Measurements from ENCODE around the gene RFLNA. TPM values are rescaled to one million over a fixed set of nuclear protein-coding genes. Genes with fewer than 3 reads are reported as not detected.

RFLNA gene
- total and polyA plus RNA-seq, 2 of the 13 experiments (the other 11 are each of a cell fraction or from before 2014, with no cell fraction given), result not detected

DNA sequence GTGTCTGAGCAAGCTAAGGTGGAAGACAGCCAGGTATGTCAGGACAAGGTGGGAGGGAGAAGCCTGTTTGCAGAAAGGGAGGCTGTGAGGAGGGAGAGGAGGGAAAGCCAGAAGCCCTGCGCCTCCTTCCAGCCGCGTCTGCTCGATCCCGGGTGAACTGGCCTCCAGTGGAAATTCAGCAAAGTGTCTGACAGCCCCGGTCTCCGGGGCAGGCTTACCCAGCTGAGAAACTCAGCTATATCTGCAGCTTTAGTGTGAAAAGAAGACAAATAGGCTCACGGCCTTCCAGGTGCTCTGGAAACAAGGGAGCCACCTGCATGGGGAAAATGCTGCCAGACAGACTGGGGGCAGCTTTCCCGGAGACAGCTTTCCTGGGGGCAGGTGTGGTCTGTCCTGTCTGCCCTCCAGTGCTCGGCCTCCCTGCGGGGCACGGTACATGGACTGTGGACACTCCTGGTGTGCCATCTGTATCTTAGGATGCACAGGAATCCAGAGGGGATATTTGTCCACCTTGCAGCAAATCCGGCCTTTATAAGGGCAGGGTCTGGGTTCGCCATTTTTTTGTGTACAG lies 6.3 kb downstream of the RFLNA start (continued):
- TF ChIP-seq SMARCC2 (IDR thresholded peaks at IDR 0.05) (no peak), ZNF160 (CRISPR knock-in tag; IDR thresholded peaks at IDR 0.05) (no peak), KAT8 (CRISPR knock-in tag; IDR thresholded peaks at IDR 0.05) (no peak)
- TF ChIP-seq, protein P1, sequence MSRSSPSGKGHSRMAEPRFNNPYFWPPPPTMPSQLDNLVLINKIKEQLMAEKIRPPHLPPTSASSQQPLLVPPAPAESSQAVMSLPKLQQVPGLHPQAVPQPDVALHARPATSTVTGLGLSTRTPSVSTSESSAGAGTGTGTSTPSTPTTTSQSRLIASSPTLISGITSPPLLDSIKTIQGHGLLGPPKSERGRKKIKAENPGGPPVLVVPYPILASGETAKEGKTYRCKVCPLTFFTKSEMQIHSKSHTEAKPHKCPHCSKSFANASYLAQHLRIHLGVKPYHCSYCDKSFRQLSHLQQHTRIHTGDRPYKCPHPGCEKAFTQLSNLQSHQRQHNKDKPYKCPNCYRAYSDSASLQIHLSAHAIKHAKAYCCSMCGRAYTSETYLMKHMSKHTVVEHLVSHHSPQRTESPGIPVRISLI (CRISPR knock-in tag; IDR thresholded peaks at IDR 0.05; ENCODE audit: borderline replicate concordance), result no peak
- TF ChIP-seq, protein P2, sequence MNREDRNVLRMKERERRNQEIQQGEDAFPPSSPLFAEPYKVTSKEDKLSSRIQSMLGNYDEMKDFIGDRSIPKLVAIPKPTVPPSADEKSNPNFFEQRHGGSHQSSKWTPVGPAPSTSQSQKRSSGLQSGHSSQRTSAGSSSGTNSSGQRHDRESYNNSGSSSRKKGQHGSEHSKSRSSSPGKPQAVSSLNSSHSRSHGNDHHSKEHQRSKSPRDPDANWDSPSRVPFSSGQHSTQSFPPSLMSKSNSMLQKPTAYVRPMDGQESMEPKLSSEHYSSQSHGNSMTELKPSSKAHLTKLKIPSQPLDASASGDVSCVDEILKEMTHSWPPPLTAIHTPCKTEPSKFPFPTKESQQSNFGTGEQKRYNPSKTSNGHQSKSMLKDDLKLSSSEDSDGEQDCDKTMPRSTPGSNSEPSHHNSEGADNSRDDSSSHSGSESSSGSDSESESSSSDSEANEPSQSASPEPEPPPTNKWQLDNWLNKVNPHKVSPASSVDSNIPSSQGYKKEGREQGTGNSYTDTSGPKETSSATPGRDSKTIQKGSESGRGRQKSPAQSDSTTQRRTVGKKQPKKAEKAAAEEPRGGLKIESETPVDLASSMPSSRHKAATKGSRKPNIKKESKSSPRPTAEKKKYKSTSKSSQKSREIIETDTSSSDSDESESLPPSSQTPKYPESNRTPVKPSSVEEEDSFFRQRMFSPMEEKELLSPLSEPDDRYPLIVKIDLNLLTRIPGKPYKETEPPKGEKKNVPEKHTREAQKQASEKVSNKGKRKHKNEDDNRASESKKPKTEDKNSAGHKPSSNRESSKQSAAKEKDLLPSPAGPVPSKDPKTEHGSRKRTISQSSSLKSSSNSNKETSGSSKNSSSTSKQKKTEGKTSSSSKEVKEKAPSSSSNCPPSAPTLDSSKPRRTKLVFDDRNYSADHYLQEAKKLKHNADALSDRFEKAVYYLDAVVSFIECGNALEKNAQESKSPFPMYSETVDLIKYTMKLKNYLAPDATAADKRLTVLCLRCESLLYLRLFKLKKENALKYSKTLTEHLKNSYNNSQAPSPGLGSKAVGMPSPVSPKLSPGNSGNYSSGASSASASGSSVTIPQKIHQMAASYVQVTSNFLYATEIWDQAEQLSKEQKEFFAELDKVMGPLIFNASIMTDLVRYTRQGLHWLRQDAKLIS (CRISPR knock-in tag; IDR thresholded peaks at IDR 0.05), result no peak

DNA sequence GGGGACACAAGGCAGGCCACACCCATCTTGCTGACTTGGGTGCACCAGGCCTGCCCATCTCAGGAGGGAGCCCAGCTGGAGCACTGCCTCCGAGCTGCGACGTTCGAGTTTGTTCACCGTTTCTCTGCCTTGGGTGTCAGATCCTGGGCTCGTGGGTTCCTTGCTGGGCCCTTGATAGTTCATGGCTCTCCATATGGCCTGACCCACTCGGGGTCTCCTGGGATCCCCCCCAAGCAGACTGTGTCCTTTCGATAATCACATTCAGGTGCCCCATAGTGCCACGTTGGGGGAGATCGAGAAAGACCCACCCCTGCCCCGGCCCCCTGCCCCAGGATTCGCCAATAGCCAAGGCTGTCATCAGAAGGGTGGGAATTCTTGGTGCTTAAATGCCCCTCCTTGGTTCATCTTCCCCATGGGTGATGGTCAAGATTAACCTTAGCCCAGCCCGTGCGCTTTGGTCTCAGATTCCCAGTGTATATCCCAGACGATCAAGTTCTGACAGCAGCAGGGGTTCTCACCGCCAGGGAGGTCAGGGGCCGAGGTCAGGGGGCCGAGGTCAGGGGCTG lies 7.4 kb downstream of the RFLNA start:
- H2AFZ ChIP-seq (ENCODE audit: low read length), result no peak overlapping the region
- H3K36me3 ChIP-seq (replicated peaks in 1 of 2; ENCODE audit: control insufficient read depth in 1 of 2, insufficient read depth in 2 of 2, low read length in 2 of 2), result no peaks in the 10 kb centered on the region
- H3K27ac ChIP-seq (ENCODE audit: extremely low read length, insufficient read depth, low read length), result no peak overlapping the region
- intact Hi-C loops (cut with micrococcal nuclease; ENCODE audit: unreplicated experiment) (no loop called here), in situ Hi-C loops (cut with HindIII; ENCODE audit: extremely low pct_ligation_motif_present, low pct_unique_long_range_greater_than_20kb) (no loop called here)
- no peaks in the 10 kb centered on the region for H3K79me2 ChIP-seq (ENCODE audit: insufficient read depth, low read length)
- no peak overlapping the region for H3K9ac ChIP-seq (ENCODE audit: insufficient read depth, low read depth, low read length)
- no peak overlapping the region for H3K4me2 ChIP-seq (ENCODE audit: low read depth, low read length)
- DNase-seq (ENCODE audit: low spot score), result no peak
- no peak overlapping the region for H3K4me3 ChIP-seq (replicated peaks in 1 of 3; ENCODE audit: insufficient read depth in 1 of 3, low read depth in 2 of 3, low read length in 3 of 3)
- H3K27me3 ChIP-seq (ENCODE audit: control insufficient read depth in 1 of 2, insufficient read depth in 2 of 2, low read length in 2 of 2), result peaks cover 3 to 38% of the 10 kb centered on the region in 2 experiments; a peak in 3 of 5 replicates
- 73% methylated on average over 9 of the region's 18 CpGs for WGBS (ENCODE audit: low lambda C conversion rate)
- CTCF ChIA-PET (ENCODE audit: low intra/inter-chr PET ratio, low total read pairs), result no interaction called here
- no TSS peak for BruUV-seq (replicated peaks)
- peaks cover 2% of the 10 kb centered on the region for H3K4me1 ChIP-seq (ENCODE audit: insufficient read depth, low read length)
- POLR2A ChIA-PET, result no interaction called here
- no peaks in the 10 kb centered on the region for H3K9me3 ChIP-seq (ENCODE audit: low read length)
- TF ChIP-seq NR2C2 (CRISPR knock-in tag; IDR thresholded peaks at IDR 0.05; ENCODE audit: borderline replicate concordance) (peak; percentile 87; the same call in 1 of the 2 replicates), CC2D1A (CRISPR knock-in tag; IDR thresholded peaks at IDR 0.05) (no peak), SSRP1 (CRISPR knock-in tag; IDR thresholded peaks at IDR 0.05) (no peak)
- TF ChIP-seq, protein P3, sequence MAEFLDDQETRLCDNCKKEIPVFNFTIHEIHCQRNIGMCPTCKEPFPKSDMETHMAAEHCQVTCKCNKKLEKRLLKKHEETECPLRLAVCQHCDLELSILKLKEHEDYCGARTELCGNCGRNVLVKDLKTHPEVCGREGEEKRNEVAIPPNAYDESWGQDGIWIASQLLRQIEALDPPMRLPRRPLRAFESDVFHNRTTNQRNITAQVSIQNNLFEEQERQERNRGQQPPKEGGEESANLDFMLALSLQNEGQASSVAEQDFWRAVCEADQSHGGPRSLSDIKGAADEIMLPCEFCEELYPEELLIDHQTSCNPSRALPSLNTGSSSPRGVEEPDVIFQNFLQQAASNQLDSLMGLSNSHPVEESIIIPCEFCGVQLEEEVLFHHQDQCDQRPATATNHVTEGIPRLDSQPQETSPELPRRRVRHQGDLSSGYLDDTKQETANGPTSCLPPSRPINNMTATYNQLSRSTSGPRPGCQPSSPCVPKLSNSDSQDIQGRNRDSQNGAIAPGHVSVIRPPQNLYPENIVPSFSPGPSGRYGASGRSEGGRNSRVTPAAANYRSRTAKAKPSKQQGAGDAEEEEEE (CRISPR knock-in tag; IDR thresholded peaks at IDR 0.05; ENCODE audit: borderline replicate concordance), result no peak
- FAIRE-seq, result no peak
- ATAC-seq, result no peak
- H4K20me1 ChIP-seq (ENCODE audit: insufficient read depth, low read length), result no peaks in the 10 kb centered on the region; the same call in 1 of the 2 replicates
